B cell (primary cell): ENCODE results near the gene AUTS2. TPM values are rescaled to one million over a fixed set of nuclear protein-coding genes. Genes with fewer than 3 reads are reported as not detected.

Experiments
- ATAC-seq: fragments of 200-7000 bp; cut with Tn5 transposase; one replicate; pipeline ENCODE4 v1.10.0; 2021; ENCODE audit warnings: low read depth, mild to moderate bottlenecking, moderate number of reproducible peaks, moderate library complexity
- CTCF ChIA-PET: fragments of 350-600 bp; sonication (Branson Sonifier 250); formaldehyde crosslinking; loops from one replicate; lab custom pipeline; 2021; ENCODE audit warnings: antibody characterized with exemption, inconsistent platforms; lab: Charles Lee
- POLR2A ChIA-PET: fragments of 350-600 bp; sonication (Branson Sonifier 250); formaldehyde crosslinking; loops from one replicate; lab custom pipeline; 2021; ENCODE audit warnings: antibody characterized with exemption; lab: Charles Lee
- DNase-seq: peaks from one replicate; pipeline ENCODE4 v3.0.0; 2013
- H2AFZ ChIP-seq: 2 replicates; pipeline ENCODE4 v1.6.1; 2012; ENCODE audit warnings: mild to moderate bottlenecking, low read depth, low read length; ENCODE audit not compliant: insufficient read depth, poor library complexity, severe bottlenecking
- H3K27ac ChIP-seq, 2 donors: 1 replicate in 1 of 2; 2 replicates in 1 of 2; pipeline ENCODE4 v1.5.1; 2012 to 2013; ENCODE audit warnings: low read length in 2 of 2, mild to moderate bottlenecking in 2 of 2, moderate library complexity in 1 of 2
- H3K27me3 ChIP-seq, 4 experiments: fragments of 200-600 bp in 1 of 4; sonication (generic) in 1 of 4; replicated peaks in 1 of 4; 1 replicate in 2 of 4; 2 replicates in 2 of 4; pipeline versions ENCODE4 v1.6.1 to v1.7.0; 2013 to 2016; ENCODE audit warnings: low read length in 3 of 4, mild to moderate bottlenecking in 2 of 4, mixed read lengths in 1 of 4, moderate library complexity in 1 of 4; ENCODE audit not compliant: insufficient read depth in 4 of 4, control insufficient read depth in 3 of 4; ENCODE audit errors: control extremely low read depth in 1 of 4
- H3K36me3 ChIP-seq, 2 experiments: replicated peaks in 1 of 2; 1 replicate in 1 of 2; 2 replicates in 1 of 2; pipeline versions ENCODE4 v1.6.1 to v1.7.1; 2013; ENCODE audit warnings: low read length in 1 of 2; ENCODE audit not compliant: insufficient read depth in 2 of 2, control insufficient read depth in 1 of 2; ENCODE audit errors: control extremely low read depth in 1 of 2, extremely low read depth in 1 of 2
- H3K4me1 ChIP-seq, 2 donors: fragments of 200-600 bp in 1 of 2; sonication (generic) in 1 of 2; 1 replicate in 1 of 2; 2 replicates in 1 of 2; pipeline versions ENCODE4 v1.5.1 to v1.6.1; 2013 to 2017; ENCODE audit warnings: low read length in 2 of 2; ENCODE audit not compliant: control insufficient read depth in 2 of 2, insufficient read depth in 2 of 2
- H3K4me2 ChIP-seq: replicated peaks from 2 replicates; pipeline ENCODE3; 2012; ENCODE audit warnings: mild to moderate bottlenecking, low read depth, low read length; ENCODE audit not compliant: poor library complexity, severe bottlenecking
- H3K4me3 ChIP-seq, 5 experiments: fragments of 200-600 bp in 1 of 5; sonication (generic) in 1 of 5; 1 replicate in 3 of 5; 2 replicates in 2 of 5; pipeline versions ENCODE4 v1.5.1 to v1.7.0; 2011 to 2016; ENCODE audit warnings: low read length in 4 of 5, mild to moderate bottlenecking in 4 of 5, low read depth in 2 of 5, control low read depth in 1 of 5, moderate library complexity in 1 of 5; ENCODE audit not compliant: insufficient read depth in 1 of 5; ENCODE audit errors: control extremely low read depth in 1 of 5, extremely low read depth in 1 of 5
- H3K79me2 ChIP-seq: fragments of 200-600 bp; sonication (generic); one replicate; pipeline ENCODE4 v1.6.0; 2016; ENCODE audit warnings: low read length; ENCODE audit not compliant: control insufficient read depth, insufficient read depth
- H3K9ac ChIP-seq: fragments of 200-600 bp; sonication (generic); 2 replicates; pipeline ENCODE4 v1.6.1; 2017; ENCODE audit warnings: mild to moderate bottlenecking, low read length, moderate library complexity
- H3K9me3 ChIP-seq, 3 donors: one replicate each; pipeline versions ENCODE4 v1.6.1 to v1.7.1; 2013; ENCODE audit warnings: low read length in 2 of 3; ENCODE audit not compliant: control insufficient read depth in 2 of 3, insufficient read depth in 1 of 3; ENCODE audit errors: control extremely low read depth in 1 of 3
- H4K20me1 ChIP-seq: 2 replicates; pipeline ENCODE4 v1.6.0; 2012; ENCODE audit warnings: mild to moderate bottlenecking, low read length; ENCODE audit not compliant: insufficient read depth, control insufficient read depth, poor library complexity, severe bottlenecking
- H3K27ac Mint-ChIP-seq: one replicate; pipeline ENCODE4 v1.8.0; 2021; ENCODE audit warnings: mixed read lengths
- H3K27me3 Mint-ChIP-seq: one replicate; pipeline ENCODE4 v1.8.0; 2021; ENCODE audit warnings: mixed read lengths
- H3K4me1 Mint-ChIP-seq: one replicate; pipeline ENCODE4 v1.8.0; 2021; ENCODE audit warnings: mixed read lengths
- H3K4me3 Mint-ChIP-seq: one replicate; pipeline ENCODE4 v1.8.0; 2021; ENCODE audit warnings: mixed read lengths
- H3K9me3 Mint-ChIP-seq: one replicate; pipeline ENCODE4 v1.8.0; 2022; ENCODE audit warnings: mixed read lengths; ENCODE audit not compliant: insufficient read depth
- EZH2 ChIP-seq: IDR thresholded peaks from 2 replicates; pipeline ENCODE4 v1.6.1; 2012; ENCODE audit warnings: borderline replicate concordance, low read depth, mild to moderate bottlenecking, moderate library complexity, low read length; ENCODE audit not compliant: insufficient read depth, poor library complexity, severe bottlenecking
- WGBS: methylation state at CpG from one replicate; pipeline ENCODE4 v1.1.5; 2013; ENCODE audit warnings: missing lambda C conversion rate; ENCODE audit not compliant: insufficient coverage; 5-methylcytosine and 5-hydroxymethylcytosine counted together
- intact Hi-C: fragments of 100-400 bp; cut with micrococcal nuclease; formaldehyde crosslinking; loops from one replicate; pipeline ENCODE4 v1.10.0; 2022
- polyA plus RNA-seq: library from polyadenylated mRNA; depleted of rRNA; stranded (reverse); fragments of >200 nt; gene quantifications from 2 replicates; pipeline ENCODE4 v1.2.3, GENCODE V29; 2012
- total RNA-seq, 2 donors: library from RNA; stranded (reverse); fragments of 120-200 nt in 1 of 2; gene quantifications; 1 replicate in 1 of 2; 2 replicates in 1 of 2; pipeline versions ENCODE4 v1.2.3 to v1.2.4, GENCODE V29; 2013 to 2022
- TF ChIP-seq, protein P1 (sequence below): fragments of 200-600 bp; IDR thresholded peaks from one replicate; pipeline ENCODE4 v1.8.0; 2022; ENCODE audit warnings: antibody characterized with exemption, mild to moderate bottlenecking

Gene AUTS2
- total and polyA plus RNA-seq, 2 donors (not counting 1 experiment from before 2014, with no cell fraction given) = 22.3 to 35.0 TPM

DNA sequence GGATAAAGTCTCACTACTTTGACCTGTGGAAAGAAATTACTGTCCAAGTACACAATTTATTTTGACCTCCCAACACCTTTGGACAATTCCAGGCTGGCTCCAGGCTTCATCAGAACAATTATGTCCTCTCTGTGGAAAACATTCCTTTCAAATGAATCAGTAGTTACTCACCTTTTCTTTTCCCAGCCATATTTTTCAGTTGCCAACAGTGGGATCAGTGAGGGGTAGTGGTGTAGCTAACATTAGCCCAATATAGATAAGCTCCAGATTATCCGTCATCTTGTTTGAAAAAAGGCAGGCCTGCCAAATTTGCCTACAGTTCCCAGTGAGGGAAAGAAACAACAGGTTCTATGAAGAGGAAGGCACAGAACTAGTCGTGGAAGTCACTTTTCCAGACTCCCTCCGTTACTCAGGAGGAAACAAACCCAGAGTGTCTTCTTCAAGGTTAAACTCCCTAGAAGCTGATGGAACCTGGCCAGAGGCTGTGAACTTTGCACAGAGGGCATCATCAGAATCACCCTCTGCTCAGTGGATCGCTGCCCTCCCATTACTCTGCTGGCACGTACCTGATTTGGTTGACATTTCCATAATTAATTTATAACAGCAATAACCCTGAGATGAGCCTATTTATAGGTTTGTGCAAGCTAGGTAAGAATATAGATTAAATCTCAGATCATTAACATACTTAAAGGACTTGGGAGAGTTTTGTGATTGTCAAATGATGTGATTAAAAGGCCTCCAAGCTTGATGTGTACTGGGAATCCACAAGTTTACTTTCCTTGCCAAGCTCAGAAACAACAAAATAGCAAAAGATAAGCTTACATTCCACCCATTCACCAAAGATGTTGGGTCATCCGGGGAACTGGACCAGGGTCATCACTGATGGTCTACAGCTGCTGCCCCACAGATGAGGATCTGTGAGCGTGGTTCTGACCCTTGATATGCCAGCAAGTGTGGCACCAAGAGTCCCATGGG is 879.0 kb downstream of the AUTS2 start:
- intact Hi-C loops = no loop called here
- Histone ChIP-seq H3K27me3 (no peaks in the 10 kb centered on the region), H3K4me2 (no peak overlapping the region), H4K20me1 (no peaks in the 10 kb centered on the region), H3K79me2 (no peaks in the 10 kb centered on the region), H3K4me3 (no peak overlapping the region), H3K9ac (no peak overlapping the region), H2AFZ (no peak overlapping the region), H3K9me3 (no peaks in the 10 kb centered on the region), H3K4me1 (no peaks in the 10 kb centered on the region), H3K36me3 (no peaks in the 10 kb centered on the region), H3K27ac (no peak overlapping the region)
- CTCF ChIA-PET = no interaction called here
- WGBS = 94% methylated on average over 3 of the region's 7 CpGs
- Mint-ChIP-seq H3K27me3 (no peaks in the 10 kb centered on the region), H3K4me1 (no peaks in the 10 kb centered on the region), H3K9me3 (no peaks in the 10 kb centered on the region), H3K27ac (no peak overlapping the region), H3K4me3 (no peak overlapping the region)
- ATAC-seq (no peak), DNase-seq (no peak)
- TF ChIP-seq EZH2 = no peak
- TF ChIP-seq, protein P1, sequence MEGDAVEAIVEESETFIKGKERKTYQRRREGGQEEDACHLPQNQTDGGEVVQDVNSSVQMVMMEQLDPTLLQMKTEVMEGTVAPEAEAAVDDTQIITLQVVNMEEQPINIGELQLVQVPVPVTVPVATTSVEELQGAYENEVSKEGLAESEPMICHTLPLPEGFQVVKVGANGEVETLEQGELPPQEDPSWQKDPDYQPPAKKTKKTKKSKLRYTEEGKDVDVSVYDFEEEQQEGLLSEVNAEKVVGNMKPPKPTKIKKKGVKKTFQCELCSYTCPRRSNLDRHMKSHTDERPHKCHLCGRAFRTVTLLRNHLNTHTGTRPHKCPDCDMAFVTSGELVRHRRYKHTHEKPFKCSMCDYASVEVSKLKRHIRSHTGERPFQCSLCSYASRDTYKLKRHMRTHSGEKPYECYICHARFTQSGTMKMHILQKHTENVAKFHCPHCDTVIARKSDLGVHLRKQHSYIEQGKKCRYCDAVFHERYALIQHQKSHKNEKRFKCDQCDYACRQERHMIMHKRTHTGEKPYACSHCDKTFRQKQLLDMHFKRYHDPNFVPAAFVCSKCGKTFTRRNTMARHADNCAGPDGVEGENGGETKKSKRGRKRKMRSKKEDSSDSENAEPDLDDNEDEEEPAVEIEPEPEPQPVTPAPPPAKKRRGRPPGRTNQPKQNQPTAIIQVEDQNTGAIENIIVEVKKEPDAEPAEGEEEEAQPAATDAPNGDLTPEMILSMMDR = no peak
- POLR2A ChIA-PET = no interaction called here
